ENCODE measurements around the gene GALNTL6.

DNA sequence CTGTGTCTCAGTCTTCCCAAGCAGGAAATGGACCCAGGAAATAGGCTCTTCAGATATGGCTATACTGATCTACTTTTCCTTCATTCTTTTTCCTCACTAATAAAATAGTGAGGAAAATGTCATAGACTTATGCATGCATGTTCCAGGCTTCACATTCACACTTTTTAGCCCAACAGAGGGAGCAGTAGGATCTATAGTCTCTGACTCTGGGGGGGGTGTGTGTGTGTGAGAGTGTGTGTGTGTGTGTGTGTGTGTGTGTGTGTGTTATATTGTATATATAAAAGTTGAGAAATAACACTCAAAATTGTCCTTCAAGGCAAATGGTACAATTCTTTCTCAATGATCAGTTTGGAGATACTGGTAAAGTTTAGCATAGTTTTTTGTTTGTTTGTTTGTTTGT, 1058.2 kb downstream of the GALNTL6 start:
- TF ChIP-seq SUZ12 (IDR thresholded peaks at IDR 0.05; ENCODE audit: extremely low read depth, insufficient read depth, insufficient read length), result no peak
- no peak for TF ChIP-seq ZNF274 (IDR thresholded peaks at IDR 0.05; ENCODE audit: low read depth, low read length)
- TF ChIP-seq YY1 (IDR thresholded peaks at IDR 0.05; ENCODE audit: insufficient read depth, insufficient read length), result no peak
